Measurements from ENCODE around the gene KCNQ1OT1.

DNA sequence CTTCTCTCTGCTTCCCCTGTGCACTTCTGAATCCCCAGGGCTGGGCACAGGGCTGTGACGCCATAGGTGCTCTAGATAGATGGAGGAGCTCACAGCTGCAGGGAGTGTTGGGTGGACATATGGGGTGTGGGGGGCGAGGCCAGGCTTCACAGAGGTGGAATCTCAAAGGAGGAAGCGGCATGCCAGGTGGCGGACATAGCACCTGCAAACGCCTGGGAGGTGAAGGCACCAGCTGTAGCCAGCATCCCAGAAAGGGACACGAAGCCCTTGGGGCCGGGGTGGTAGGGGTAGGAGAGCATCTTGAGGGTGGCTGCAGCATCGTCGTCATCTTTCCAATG, 14.6 kb upstream of the KCNQ1OT1 start:
- TF ChIP-seq POLR2A (IDR thresholded peaks at IDR 0.05), result no peak
- TF ChIP-seq, protein P1, sequence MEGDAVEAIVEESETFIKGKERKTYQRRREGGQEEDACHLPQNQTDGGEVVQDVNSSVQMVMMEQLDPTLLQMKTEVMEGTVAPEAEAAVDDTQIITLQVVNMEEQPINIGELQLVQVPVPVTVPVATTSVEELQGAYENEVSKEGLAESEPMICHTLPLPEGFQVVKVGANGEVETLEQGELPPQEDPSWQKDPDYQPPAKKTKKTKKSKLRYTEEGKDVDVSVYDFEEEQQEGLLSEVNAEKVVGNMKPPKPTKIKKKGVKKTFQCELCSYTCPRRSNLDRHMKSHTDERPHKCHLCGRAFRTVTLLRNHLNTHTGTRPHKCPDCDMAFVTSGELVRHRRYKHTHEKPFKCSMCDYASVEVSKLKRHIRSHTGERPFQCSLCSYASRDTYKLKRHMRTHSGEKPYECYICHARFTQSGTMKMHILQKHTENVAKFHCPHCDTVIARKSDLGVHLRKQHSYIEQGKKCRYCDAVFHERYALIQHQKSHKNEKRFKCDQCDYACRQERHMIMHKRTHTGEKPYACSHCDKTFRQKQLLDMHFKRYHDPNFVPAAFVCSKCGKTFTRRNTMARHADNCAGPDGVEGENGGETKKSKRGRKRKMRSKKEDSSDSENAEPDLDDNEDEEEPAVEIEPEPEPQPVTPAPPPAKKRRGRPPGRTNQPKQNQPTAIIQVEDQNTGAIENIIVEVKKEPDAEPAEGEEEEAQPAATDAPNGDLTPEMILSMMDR (IDR thresholded peaks at IDR 0.05), result no peak
- no peak for TF ChIP-seq POLR2AphosphoS5 (IDR thresholded peaks at IDR 0.05)
